ENCODE measurements around the gene SNX6. TPM values are rescaled to one million over a fixed set of nuclear protein-coding genes. Genes with fewer than 3 reads are reported as not detected.

SNX6 gene
- total RNA-seq, 1 experiment from 2014 or later = 69.3 TPM

- H3K27ac Mint-ChIP-seq = no peak overlapping the region; a peak in 1 of 7 replicates
- no peak overlapping the region for H3K14ac ChIP-seq (ENCODE audit: insufficient read depth, low read length)
- peaks cover 14% of the 10 kb centered on the region in 2 experiments for H3K4me1 Mint-ChIP-seq
- TF ChIP-seq CTCF (conservative IDR thresholded peaks at IDR 0.05) = no peak
- no peak overlapping the region for H2BK120ac ChIP-seq (ENCODE audit: low read depth, low read length, poor library complexity, severe bottlenecking)
- H2BK5ac ChIP-seq (ENCODE audit: insufficient read length, low read length) = no peak overlapping the region
- H3K27ac ChIP-seq (ENCODE audit: insufficient read length, low read depth, low read length) = no peak overlapping the region
- no peaks in the 10 kb centered on the region for H3K27me3 Mint-ChIP-seq (ENCODE audit: low read depth)
- no peaks in the 10 kb centered on the region for H3K79me2 ChIP-seq (ENCODE audit: insufficient read depth, low read length)
- H4K8ac ChIP-seq (replicated peaks; ENCODE audit: insufficient read length, low read depth, low read length) = no peak overlapping the region
- no peak overlapping the region for H2BK15ac ChIP-seq (ENCODE audit: low read depth, low read length)
- no peak overlapping the region for H3K4me3 Mint-ChIP-seq
- no peaks in the 10 kb centered on the region for H4K20me1 ChIP-seq (ENCODE audit: control insufficient read depth, insufficient read depth, insufficient read length)
- no peak overlapping the region for H3K23ac ChIP-seq (ENCODE audit: insufficient read length, low read depth, low read length)
- H3K4me1 ChIP-seq (ENCODE audit: insufficient read depth, low read length) = peaks cover 3% of the 10 kb centered on the region; the same call in 1 of the 2 replicates
- H3K4me2 ChIP-seq (ENCODE audit: insufficient read depth, insufficient read length, low read length) = no peak overlapping the region
- H2BK12ac ChIP-seq (ENCODE audit: insufficient read length, low read depth, low read length) = no peak overlapping the region
- H3K36me3 Mint-ChIP-seq (ENCODE audit: insufficient read depth in 1 of 3, low read depth in 3 of 3) = peaks cover 0 to 1% (median 0%) of the 10 kb centered on the region in 3 experiments; a peak in 1 of 7 replicates
- no peak overlapping the region for H2AFZ ChIP-seq (ENCODE audit: low read length)
- no peak overlapping the region for H2BK20ac ChIP-seq (ENCODE audit: low read depth, low read length, poor library complexity, severe bottlenecking)
- H4K5ac ChIP-seq (ENCODE audit: insufficient read length, low read depth, low read length) = no peak overlapping the region
- no peaks in the 10 kb centered on the region; a peak in 1 of 5 replicates for H3K9me3 Mint-ChIP-seq
- no peak overlapping the region for H2AK5ac ChIP-seq (ENCODE audit: insufficient read length, low read length)
- H3T11ph ChIP-seq (ENCODE audit: low read length) = no peak overlapping the region
- WGBS (ENCODE audit: extremely low coverage, insufficient read length, low lambda C conversion rate) = no CpG with 5 or more reads among the region's 7 CpGs
- H3K23me2 ChIP-seq (ENCODE audit: insufficient read length, low read depth, low read length, poor library complexity, severe bottlenecking) = no peaks in the 10 kb centered on the region
- no peaks in the 10 kb centered on the region for H3K9me3 ChIP-seq (ENCODE audit: control insufficient read depth, low read depth, low read length)
- H4K91ac ChIP-seq (ENCODE audit: insufficient read length, low read depth, low read length) = no peak overlapping the region
- no peak overlapping the region for H3K18ac ChIP-seq (ENCODE audit: insufficient read length, low read depth, low read length)
- no peak for DNase-seq
- no peak overlapping the region for H3K56ac ChIP-seq (ENCODE audit: insufficient read length, low read depth, low read length)
- H3K79me1 ChIP-seq (ENCODE audit: insufficient read depth, low read depth, low read length, poor library complexity, severe bottlenecking) = no peaks in the 10 kb centered on the region
- H3K27me3 ChIP-seq (ENCODE audit: insufficient read depth, low read length) = no peaks in the 10 kb centered on the region
- no peak overlapping the region for H3K4ac ChIP-seq (ENCODE audit: low read depth, low read length)
- H3K9ac ChIP-seq (ENCODE audit: extremely low read depth, insufficient read length, low read length) = no peak overlapping the region
These were observed 48.4 kb upstream of the SNX6 start for GRCh38 chr14:34678306-34678705.

Measured in H9 (cell line).